ENCODE measurements around the gene SAMSN1. TPM values are rescaled to one million over a fixed set of nuclear protein-coding genes. Genes with fewer than 3 reads are reported as not detected.

Gene SAMSN1
- total and polyA plus RNA-seq, 7 experiments from 2014 or later: 25.5 to 136 (median 34.4) TPM

DNA sequence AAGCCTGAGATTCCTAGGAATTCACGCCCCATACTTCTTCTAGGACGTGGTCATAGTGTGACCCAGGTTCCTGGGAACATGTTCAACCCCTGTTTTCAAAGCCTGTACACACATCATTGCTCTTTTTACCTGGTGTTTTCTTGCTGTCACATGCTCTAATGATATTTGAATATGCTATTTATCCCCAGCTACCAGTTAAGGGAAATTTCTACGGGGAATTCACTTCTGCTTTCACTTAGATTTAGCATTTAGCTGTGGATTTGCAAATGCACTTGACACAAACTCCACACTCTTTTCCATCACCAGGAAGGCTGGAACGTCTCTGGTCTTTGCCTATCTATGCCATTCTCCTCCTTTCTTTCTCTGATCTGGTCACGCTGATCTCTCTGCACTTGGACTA is 11.3 kb upstream of the SAMSN1 start:
- Histone ChIP-seq H3K4me3 (ENCODE audit: low read length) (no peak overlapping the region), H3K27ac (ENCODE audit: low read depth, low read length) (no peak overlapping the region), H3K4me1 (ENCODE audit: control insufficient read depth in 2 of 2, insufficient read depth in 2 of 2, low read length in 2 of 2) (peaks cover 0 to 9% of the 10 kb centered on the region in 2 donors), H3K9me3 (ENCODE audit: control insufficient read depth in 2 of 3, low read length in 3 of 3) (no peaks in the 10 kb centered on the region), H3K27me3 (ENCODE audit: control insufficient read depth in 2 of 2, insufficient read depth in 2 of 2, low read length in 2 of 2) (no peaks in the 10 kb centered on the region), H3K36me3 (ENCODE audit: control insufficient read depth in 2 of 3, insufficient read depth in 3 of 3, low read length in 3 of 3) (no peaks in the 10 kb centered on the region)
- H3K27me3 Mint-ChIP-seq: no peaks in the 10 kb centered on the region
- peak overlapping the region in 1 of 9 donors; percentile 24 for H3K27ac Mint-ChIP-seq
- no peak for ATAC-seq
- no peak for DNase-seq
- ChIA-PET CTCF (no interaction called here), POLR2A (no interaction called here)
- H3K4me3 Mint-ChIP-seq: no peak overlapping the region
- intact Hi-C loops (cut with micrococcal nuclease): no loop called here
- peaks cover 0 to 20% (median 6%) of the 10 kb centered on the region in 11 donors for H3K9me3 Mint-ChIP-seq
- peaks cover 0 to 28% (median 0%) of the 10 kb centered on the region in 5 donors for H3K36me3 Mint-ChIP-seq
- peaks cover 10 to 71% (median 32%) of the 10 kb centered on the region in 7 donors for H3K4me1 Mint-ChIP-seq

DNA sequence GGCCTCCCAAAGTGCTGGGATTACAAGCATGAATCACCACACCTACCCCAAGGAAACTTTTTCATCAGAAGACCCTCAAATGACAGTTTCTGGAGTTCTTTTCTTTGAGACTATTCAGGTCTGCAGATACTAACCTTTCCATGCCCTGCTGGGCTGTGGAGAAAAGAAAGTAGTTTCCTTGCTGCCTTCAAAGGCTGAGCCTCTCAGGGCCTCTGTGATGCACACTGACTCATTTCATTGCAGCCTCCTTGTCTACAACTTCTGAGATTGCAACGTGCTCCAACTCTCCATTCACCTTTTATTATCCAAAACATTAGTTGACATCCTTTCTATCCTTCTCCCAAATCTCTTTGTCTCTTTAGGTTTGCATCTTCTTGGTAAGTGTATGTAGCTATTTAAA is 8.8 kb upstream of the SAMSN1 start:
- Histone ChIP-seq H3K9me3 (ENCODE audit: control insufficient read depth in 2 of 3, low read length in 3 of 3) (no peaks in the 10 kb centered on the region), H3K4me1 (ENCODE audit: control insufficient read depth in 2 of 2, insufficient read depth in 2 of 2, low read length in 2 of 2) (peaks cover 10 to 22% of the 10 kb centered on the region in 2 donors), H3K27ac (ENCODE audit: low read depth, low read length) (no peak overlapping the region), H3K36me3 (ENCODE audit: control insufficient read depth in 2 of 3, insufficient read depth in 3 of 3, low read length in 3 of 3) (no peaks in the 10 kb centered on the region), H3K27me3 (ENCODE audit: control insufficient read depth in 2 of 2, insufficient read depth in 2 of 2, low read length in 2 of 2) (no peaks in the 10 kb centered on the region), H3K4me3 (ENCODE audit: low read length) (no peak overlapping the region)
- CTCF ChIA-PET: interaction anchor here (0.6 to 1.4 kb wide), 2 partner anchors 18 to 484 kb away, joined by 3 to 4 read pairs; no protein-coding TSS in a partner anchor
- peaks cover 0 to 15% (median 0%) of the 10 kb centered on the region in 5 donors for H3K36me3 Mint-ChIP-seq
- DNase-seq (no peak), ATAC-seq (no peak)
- peaks cover 0 to 6% (median 0%) of the 10 kb centered on the region in 11 donors for H3K9me3 Mint-ChIP-seq
- peak overlapping the region in 4 of 9 donors; percentile 25 to 61 (median 44) for H3K27ac Mint-ChIP-seq
- POLR2A ChIA-PET: no interaction called here
- peak overlapping the region in 5 of 10 donors; percentile 16 to 60 (median 39) for H3K4me3 Mint-ChIP-seq
- H3K4me1 Mint-ChIP-seq: peaks cover 19 to 65% (median 39%) of the 10 kb centered on the region in 7 donors
- intact Hi-C loops (cut with micrococcal nuclease): no loop called here
- H3K27me3 Mint-ChIP-seq: no peaks in the 10 kb centered on the region

DNA sequence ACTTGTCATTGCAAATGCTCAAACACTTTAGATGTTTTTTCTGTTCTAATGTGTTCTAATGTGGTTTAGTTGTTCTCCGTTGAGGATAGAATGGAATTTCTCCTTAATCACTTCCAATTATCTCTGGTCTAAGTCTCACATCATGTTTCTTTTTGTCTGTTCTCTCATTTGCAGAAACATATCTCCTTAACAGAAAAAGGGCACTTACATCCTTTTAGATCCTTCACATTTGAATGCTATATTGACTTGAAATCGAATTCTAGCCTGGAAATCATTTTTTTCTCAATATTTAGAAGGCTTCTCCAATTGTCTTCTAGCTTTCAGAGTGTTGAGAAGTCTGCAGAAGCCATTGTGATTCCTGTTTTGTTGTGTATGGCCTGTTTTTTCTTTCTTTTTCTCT is 7.3 kb upstream of the SAMSN1 start:
- H3K4me1 Mint-ChIP-seq: peaks cover 23 to 70% (median 54%) of the 10 kb centered on the region in 7 donors
- POLR2A ChIA-PET: interaction anchor here (1.4 kb wide), 1 partner anchor 10 kb away, joined by 4 read pairs; no protein-coding TSS in a partner anchor

DNA sequence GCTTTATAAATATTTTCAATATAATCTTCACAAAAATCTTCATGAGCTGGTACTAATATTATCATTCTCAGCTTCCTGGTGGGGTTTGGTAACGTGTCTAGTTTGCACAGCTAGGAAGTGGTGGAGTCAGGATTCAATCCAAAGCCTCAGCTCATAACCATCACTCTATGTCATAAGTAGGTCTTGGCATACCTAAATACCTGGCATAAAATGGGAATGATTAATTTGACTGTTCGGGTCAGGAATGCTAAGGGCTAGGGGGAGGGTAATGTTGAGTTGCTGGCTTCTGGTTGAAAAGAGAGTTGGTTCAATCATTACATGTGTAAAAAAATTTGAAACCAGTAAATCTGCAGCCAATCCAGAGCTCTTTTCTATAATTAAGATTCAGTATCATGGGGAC is 5.6 kb upstream of the SAMSN1 start:
- Histone ChIP-seq H3K27me3 (ENCODE audit: control insufficient read depth in 2 of 2, insufficient read depth in 2 of 2, low read length in 2 of 2) (no peaks in the 10 kb centered on the region), H3K36me3 (ENCODE audit: control insufficient read depth in 2 of 3, insufficient read depth in 3 of 3, low read length in 3 of 3) (no peaks in the 10 kb centered on the region), H3K4me3 (ENCODE audit: low read length) (no peak overlapping the region), H3K9me3 (ENCODE audit: control insufficient read depth in 2 of 3, low read length in 3 of 3) (no peaks in the 10 kb centered on the region), H3K4me1 (ENCODE audit: control insufficient read depth in 2 of 2, insufficient read depth in 2 of 2, low read length in 2 of 2) (peaks cover 32 to 33% of the 10 kb centered on the region in 2 donors), H3K27ac (ENCODE audit: low read depth, low read length) (no peak overlapping the region)
- ATAC-seq (no peak), DNase-seq (no peak)
- Mint-ChIP-seq H3K4me3 (no peak overlapping the region), H3K4me1 (peaks cover 27 to 70% (median 64%) of the 10 kb centered on the region in 7 donors), H3K9me3 (peaks cover 0 to 4% (median 0%) of the 10 kb centered on the region in 11 donors), H3K36me3 (peaks cover 0 to 16% (median 0%) of the 10 kb centered on the region in 5 donors), H3K27ac (no peak overlapping the region), H3K27me3 (no peaks in the 10 kb centered on the region)
- intact Hi-C loops (cut with micrococcal nuclease): no loop called here
- ChIA-PET POLR2A (no interaction called here), CTCF (interaction anchor here (0.6 to 1.2 kb wide), 2 partner anchors 21 to 1319 kb away, joined by 3 read pairs; no protein-coding TSS in a partner anchor)

More for the DNA sequence above, 7.3 kb upstream of the SAMSN1 start:
- CTCF ChIA-PET: no interaction called here
- H3K4me1 ChIP-seq (ENCODE audit: control insufficient read depth in 2 of 2, insufficient read depth in 2 of 2, low read length in 2 of 2): peaks cover 19 to 26% of the 10 kb centered on the region in 2 donors
- no peaks in the 10 kb centered on the region for H3K9me3 ChIP-seq (ENCODE audit: control insufficient read depth in 2 of 3, low read length in 3 of 3)
- intact Hi-C loops (cut with micrococcal nuclease): no loop called here
- no peaks in the 10 kb centered on the region for H3K27me3 Mint-ChIP-seq
- H3K27ac ChIP-seq (ENCODE audit: low read depth, low read length): no peak overlapping the region
- no peaks in the 10 kb centered on the region for H3K27me3 ChIP-seq (ENCODE audit: control insufficient read depth in 2 of 2, insufficient read depth in 2 of 2, low read length in 2 of 2)
- no peak for ATAC-seq
- H3K36me3 Mint-ChIP-seq: peaks cover 0 to 16% (median 0%) of the 10 kb centered on the region in 5 donors
- H3K36me3 ChIP-seq (ENCODE audit: control insufficient read depth in 2 of 3, insufficient read depth in 3 of 3, low read length in 3 of 3): no peaks in the 10 kb centered on the region
- peak overlapping the region in 1 of 9 donors; percentile 2 for H3K27ac Mint-ChIP-seq
- H3K4me3 Mint-ChIP-seq: no peak overlapping the region
- H3K9me3 Mint-ChIP-seq: peaks cover 0 to 4% (median 0%) of the 10 kb centered on the region in 11 donors
- DNase-seq: no peak
- no peak overlapping the region for H3K4me3 ChIP-seq (ENCODE audit: low read length)

DNA sequence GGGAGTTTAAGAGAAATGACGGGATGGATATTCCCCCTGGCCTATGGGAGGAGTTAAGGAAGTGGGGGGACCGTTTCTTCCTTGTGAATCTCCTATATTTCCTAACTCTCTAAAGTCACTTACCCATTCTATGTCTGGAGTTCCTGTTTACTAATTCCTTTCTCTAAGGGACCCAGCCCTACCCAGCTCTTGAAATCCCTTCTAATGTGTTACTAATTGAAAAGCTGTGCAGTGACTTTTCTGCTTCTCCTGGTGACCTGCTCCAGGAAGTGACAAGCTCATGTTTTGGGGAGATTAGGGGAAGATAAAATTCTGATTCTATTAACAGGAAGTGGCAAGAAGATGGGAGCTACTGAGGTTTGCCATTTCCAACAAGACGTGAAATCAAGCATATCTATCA is 4.0 kb upstream of the SAMSN1 start:
- Histone ChIP-seq H3K4me1 (ENCODE audit: control insufficient read depth in 2 of 2, insufficient read depth in 2 of 2, low read length in 2 of 2) (peaks cover 30 to 37% of the 10 kb centered on the region in 2 donors), H3K9me3 (ENCODE audit: control insufficient read depth in 2 of 3, low read length in 3 of 3) (no peaks in the 10 kb centered on the region), H3K27me3 (ENCODE audit: control insufficient read depth in 2 of 2, insufficient read depth in 2 of 2, low read length in 2 of 2) (no peaks in the 10 kb centered on the region), H3K36me3 (ENCODE audit: control insufficient read depth in 2 of 3, insufficient read depth in 3 of 3, low read length in 3 of 3) (no peaks in the 10 kb centered on the region), H3K27ac (ENCODE audit: low read depth, low read length) (no peak overlapping the region), H3K4me3 (ENCODE audit: low read length) (no peak overlapping the region)
- H3K4me1 Mint-ChIP-seq: peaks cover 23 to 60% (median 58%) of the 10 kb centered on the region in 7 donors
- peak overlapping the region; percentile 47 to 93 (median 83) for H3K27ac Mint-ChIP-seq
- peaks cover 0 to 4% (median 0%) of the 10 kb centered on the region in 11 donors for H3K9me3 Mint-ChIP-seq
- ATAC-seq (peak; percentile 8), DNase-seq (peak in 4 of 9 donors; percentile 19 to 35 (median 28))
- CTCF ChIA-PET: interaction anchor here (0.7 to 1.0 kb wide), 2 partner anchors 31 to 188 kb away, joined by 3 read pairs; no protein-coding TSS in a partner anchor
- H3K27me3 Mint-ChIP-seq: no peaks in the 10 kb centered on the region
- peaks cover 0 to 18% (median 0%) of the 10 kb centered on the region in 5 donors for H3K36me3 Mint-ChIP-seq
- intact Hi-C loops (cut with micrococcal nuclease): loop anchor here in 1 of 2 donors (1.0 kb wide), 1 partner anchor 10 kb away; no protein-coding TSS in a partner anchor
- POLR2A ChIA-PET: interaction anchor here (0.7 to 1.2 kb wide), 2 partner anchors 9 to 648 kb away, joined by 3 to 4 read pairs; no protein-coding TSS in a partner anchor
- H3K4me3 Mint-ChIP-seq: peak overlapping the region; percentile 18 to 80 (median 56)

DNA sequence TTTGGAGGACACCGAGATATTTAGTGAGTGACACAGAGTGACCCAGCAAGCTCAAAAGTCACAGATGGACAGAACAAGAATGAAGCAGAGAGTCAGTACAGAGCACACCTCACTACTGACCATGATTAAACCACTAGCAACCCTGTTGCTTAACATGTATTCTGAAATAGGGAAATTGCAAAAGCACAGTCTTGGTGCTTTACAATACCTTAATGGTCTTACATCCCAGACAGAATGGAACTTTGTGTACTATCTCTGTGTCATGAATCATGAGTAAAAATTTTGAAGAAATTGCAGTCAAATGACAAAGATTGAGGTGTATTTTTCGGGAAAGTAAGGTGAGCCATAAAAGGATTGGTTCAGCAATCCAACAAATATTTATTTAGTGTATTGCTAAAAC is 2.7 kb upstream of the SAMSN1 start:
- Histone ChIP-seq H3K4me1 (ENCODE audit: control insufficient read depth in 2 of 2, insufficient read depth in 2 of 2, low read length in 2 of 2) (peaks cover 33 to 37% of the 10 kb centered on the region in 2 donors), H3K27me3 (ENCODE audit: control insufficient read depth in 2 of 2, insufficient read depth in 2 of 2, low read length in 2 of 2) (no peaks in the 10 kb centered on the region), H3K9me3 (ENCODE audit: control insufficient read depth in 2 of 3, low read length in 3 of 3) (no peaks in the 10 kb centered on the region), H3K36me3 (ENCODE audit: control insufficient read depth in 2 of 3, insufficient read depth in 3 of 3, low read length in 3 of 3) (no peaks in the 10 kb centered on the region), H3K4me3 (ENCODE audit: low read length) (no peak overlapping the region), H3K27ac (ENCODE audit: low read depth, low read length) (no peak overlapping the region)
- intact Hi-C loops (cut with micrococcal nuclease): loop anchor here (2.0 to 5.0 kb wide), 9 partner anchors 22 to 964 kb away; partner anchors contain the start of genes NRIP1 (in 1 of the 2) and RBM11 (in 1 of the 2)
- ATAC-seq (peak; percentile 58), DNase-seq (no peak)
- Mint-ChIP-seq H3K4me1 (peaks cover 27 to 62% (median 55%) of the 10 kb centered on the region in 7 donors), H3K27ac (peak overlapping the region in 8 of 9 donors; percentile 0 to 93 (median 81)), H3K9me3 (peaks cover 0 to 4% (median 0%) of the 10 kb centered on the region in 11 donors), H3K27me3 (no peaks in the 10 kb centered on the region), H3K36me3 (peaks cover 0 to 24% (median 0%) of the 10 kb centered on the region in 5 donors), H3K4me3 (peak overlapping the region in 3 of 10 donors; percentile 1 to 41 (median 7))
- POLR2A ChIA-PET: no interaction called here
- CTCF ChIA-PET: no interaction called here
